Skin epidermis (tissue), 12 donors: ENCODE measurements around the gene PARD3.
"Not testable (repeated sequence)": the region's sequence is repeated elsewhere in the genome, so short reads cannot be mapped to it uniquely, and the experiment has no call there.

ENCODE experiments used
- H3K27ac ChIP-seq, 21 experiments: fragments of 200-600 bp; sonication (generic) in 11 of 21; one replicate each; pipeline ENCODE4 v1.5.0; 2020; ENCODE audit warnings: mild to moderate bottlenecking in 3 of 21, inconsistent platforms in 2 of 21, moderate library complexity in 2 of 21
- H3K4me3 ChIP-seq, 7 experiments: fragments of 200-600 bp; sonication (generic) in 2 of 7; one replicate each; pipeline ENCODE4 v1.5.0; 2020; ENCODE audit warnings: inconsistent platforms in 2 of 7, mild to moderate bottlenecking in 2 of 7, moderate library complexity in 1 of 7

The PARD3 gene

DNA sequence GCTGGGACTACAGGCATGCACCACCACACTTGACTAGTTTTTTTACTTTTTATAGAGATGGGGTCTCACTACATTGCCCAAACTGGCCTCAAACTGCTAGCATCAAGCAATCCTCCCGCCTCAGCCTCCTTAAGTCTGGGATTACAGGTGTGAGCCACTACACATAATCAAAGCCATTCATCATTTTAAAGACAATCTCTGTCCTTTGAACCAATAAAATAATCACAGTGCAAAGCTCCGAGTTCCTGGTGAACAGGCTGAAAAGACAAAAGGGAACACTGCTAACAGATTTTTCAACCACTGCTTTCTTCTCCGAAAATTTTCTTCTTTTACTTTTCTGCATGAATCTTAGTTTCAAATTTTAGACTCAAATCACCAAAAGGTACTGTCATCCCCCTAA, 58.5 kb downstream of the PARD3 start:
- Histone ChIP-seq H3K4me3 (no peak overlapping the region), H3K27ac (no peak overlapping the region)

DNA sequence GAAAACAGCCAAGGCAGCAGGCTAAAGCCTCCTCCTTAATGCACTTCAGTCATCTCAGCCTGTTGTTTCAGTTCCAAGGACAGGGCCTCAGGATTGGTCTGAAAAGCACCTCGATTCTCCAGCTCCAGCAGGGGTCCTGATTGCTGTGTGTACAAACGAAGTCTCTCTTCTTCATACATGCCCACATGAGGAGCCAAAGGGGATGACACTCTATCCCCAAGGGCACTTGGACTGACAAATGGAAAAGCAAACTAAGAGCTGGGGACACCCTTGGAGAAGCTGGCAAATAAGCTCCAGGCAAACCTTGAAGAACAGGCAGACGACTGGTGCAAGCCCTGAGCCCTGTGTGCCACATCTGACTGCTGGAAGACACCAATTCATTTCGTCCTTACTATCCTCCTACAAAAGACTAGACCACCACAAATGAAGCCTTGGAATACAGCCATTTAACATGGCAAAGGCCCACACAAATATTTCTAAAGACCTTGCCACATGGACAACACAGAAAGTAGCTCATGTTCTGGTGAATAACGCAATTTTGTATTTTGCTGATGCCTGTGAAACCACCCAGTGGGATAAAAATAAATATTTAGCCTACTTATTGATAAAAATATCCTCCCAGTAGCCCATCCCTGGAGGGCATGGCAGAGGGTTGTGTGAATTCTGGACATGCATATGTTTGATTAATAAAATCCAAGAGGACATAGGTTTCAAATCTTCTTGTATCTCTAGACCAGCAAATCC, 61.9 kb downstream of the PARD3 start:
- Histone ChIP-seq H3K27ac (peak overlapping the region in 2 of 21 experiments; percentile 34 to 44), H3K4me3 (no peak overlapping the region)

DNA sequence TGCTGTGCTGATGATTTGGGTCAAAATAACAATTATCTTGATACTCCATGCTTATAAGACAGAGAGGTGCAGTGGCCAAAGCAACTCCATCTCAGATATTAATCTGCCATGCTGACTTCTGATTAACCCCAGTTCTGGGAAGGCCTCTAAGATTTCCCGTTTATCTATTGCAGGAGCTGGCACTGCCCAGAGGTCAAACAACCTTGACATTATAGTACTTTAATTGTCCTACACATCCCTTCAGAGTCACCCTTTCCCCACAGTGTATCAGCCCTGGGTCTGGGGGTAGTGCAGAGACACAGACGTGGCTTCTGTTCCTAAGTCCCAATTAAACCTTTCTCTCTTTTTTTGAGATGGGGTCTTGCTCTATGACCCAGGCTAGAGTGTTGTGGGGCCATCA, 63.8 kb downstream of the PARD3 start:
- H3K4me3 ChIP-seq: no peak overlapping the region
- H3K27ac ChIP-seq: no peak overlapping the region

DNA sequence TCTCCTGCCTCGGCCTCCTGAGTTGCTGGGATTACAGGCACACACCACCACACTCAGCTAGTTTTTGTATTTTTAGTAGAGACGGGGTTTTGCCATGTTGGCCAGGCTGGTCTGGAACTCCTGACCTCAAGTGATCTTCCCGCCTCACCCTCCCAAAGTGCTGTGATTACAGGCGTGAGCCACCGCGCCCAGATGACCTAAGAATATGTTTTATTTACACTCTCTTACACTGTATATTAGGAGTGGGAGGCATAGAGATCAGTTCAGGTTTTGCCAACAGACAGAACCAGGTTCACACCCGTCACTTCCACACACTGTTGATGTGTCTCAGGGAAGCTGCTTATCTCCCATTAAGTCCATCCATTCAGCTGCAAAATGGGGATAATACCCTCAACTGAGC, 64.3 kb downstream of the PARD3 start:
- not testable (repeated sequence) for H3K27ac ChIP-seq, H3K4me3 ChIP-seq

DNA sequence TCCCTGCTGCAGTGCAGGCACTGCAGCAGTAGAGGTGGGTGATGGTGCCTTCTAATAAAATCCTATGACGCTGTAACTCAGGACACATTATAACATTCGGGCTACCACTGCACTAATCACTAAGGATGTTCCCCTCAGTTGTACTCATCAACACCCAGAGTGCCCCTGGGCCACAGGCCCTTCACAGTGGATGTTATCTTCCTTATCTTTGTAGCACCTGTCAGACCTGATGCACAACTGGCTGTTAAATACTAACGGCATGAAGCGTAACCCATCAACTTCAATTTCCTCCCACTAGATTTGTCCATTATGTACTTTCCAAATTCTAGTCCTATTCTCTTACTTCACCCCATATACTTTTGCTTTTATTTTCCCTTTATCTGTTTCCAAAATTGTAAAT, 66.3 kb downstream of the PARD3 start:
- Histone ChIP-seq H3K4me3 (no peak overlapping the region), H3K27ac (no peak overlapping the region)

DNA sequence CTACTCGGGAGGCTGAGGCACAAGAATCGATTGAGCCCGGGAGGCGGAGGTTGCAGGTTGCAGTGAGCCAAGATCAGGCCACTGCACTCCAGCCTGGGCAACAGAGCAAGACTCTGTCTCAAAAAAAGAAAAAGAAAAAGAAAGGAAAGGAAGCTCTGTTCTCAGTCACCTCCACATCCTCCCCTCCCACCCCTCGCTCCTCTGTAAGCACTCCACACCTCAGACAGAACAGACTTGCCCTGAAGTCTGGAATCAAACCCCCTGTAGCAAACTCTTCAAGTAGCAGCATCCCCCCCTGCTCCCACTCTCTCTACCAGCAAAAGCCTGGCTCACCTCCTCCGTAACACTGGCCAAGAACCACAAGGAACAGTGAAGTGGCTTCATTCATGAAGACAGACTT, 66.7 kb downstream of the PARD3 start:
- no peak overlapping the region for H3K4me3 ChIP-seq
- no peak overlapping the region for H3K27ac ChIP-seq

DNA sequence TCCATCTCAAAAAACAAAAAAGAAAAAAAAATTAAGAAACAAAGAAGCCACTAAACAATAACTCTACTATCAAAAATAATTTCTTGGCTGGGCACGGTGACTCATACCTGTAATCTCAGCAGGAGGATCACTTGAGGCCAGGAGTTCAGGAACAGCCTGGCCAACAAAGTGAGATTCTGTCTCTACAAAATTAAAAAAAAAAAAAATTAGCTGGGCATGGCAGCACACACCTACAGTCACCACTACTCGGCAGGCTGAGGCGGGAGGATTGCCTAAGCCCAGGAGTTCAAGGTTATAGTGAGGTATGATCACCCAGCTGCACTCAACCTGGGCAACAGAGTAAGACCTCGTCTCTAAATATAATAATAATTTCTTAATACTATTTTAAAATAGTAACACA, 69.0 kb downstream of the PARD3 start:
- no peak overlapping the region for H3K27ac ChIP-seq
- H3K4me3 ChIP-seq: no peak overlapping the region

DNA sequence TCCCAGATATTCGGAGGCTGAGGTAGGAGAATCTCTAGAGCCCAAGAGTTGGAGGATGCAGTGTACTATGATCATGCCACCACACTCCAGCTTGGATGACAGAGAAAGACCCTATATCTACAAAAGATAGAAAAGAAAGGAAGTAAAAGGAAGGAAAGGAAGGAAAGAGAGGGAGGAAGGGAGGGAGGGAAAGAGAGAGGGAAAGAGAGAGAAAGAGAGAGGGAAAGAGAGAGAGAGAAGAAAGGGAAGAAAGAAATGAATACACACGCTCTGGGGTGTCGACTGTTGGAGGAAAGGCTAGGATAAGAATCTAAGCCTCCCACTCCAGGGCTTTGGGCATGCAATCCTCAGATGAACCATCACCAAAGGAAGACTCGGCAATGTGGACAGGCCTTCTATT, 69.9 kb downstream of the PARD3 start:
- Histone ChIP-seq H3K4me3 (no peak overlapping the region), H3K27ac (no peak overlapping the region)

DNA sequence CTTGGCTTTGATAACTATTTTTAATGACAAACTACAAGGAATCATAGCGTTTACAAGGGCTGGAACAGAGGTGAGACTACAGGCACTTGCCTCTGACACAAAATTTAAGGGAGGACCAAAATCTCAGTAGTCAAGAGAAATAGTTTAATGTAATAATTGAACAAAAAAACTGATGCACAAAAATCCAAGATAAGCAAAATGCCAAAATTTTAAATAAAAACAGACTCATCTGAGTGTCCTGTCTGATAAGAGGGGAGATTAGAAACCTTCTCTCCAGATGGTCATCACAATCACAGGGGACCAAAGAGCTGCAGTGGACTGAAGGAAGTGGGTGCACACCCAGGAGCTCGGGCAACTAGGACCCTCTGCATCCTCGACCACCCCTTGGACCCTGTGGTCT, 70.5 kb downstream of the PARD3 start:
- Histone ChIP-seq H3K4me3 (no peak overlapping the region), H3K27ac (peak overlapping the region in 7 of 21 experiments; percentile 3 to 76 (median 28))

DNA sequence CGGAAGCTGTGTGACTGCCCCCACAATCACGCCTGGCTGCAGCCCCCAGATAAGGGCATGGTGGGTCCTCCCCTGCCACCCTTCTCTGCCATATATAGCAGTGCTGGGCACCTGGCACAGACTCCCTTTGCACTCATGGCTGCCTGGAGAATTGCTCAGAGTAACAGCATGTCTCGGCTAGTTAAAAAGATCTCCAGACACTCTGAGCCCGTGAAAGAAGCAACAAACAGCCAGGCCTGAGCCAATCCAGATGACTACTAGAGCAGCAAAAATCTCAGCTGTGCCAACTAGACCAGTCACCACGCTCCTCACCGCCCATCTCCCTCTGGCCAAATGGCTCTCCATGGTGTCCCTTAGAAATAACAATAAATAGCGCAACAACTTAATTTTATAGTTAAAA, 71.3 kb downstream of the PARD3 start:
- Histone ChIP-seq H3K4me3 (no peak overlapping the region), H3K27ac (peak overlapping the region in 15 of 21 experiments; percentile 10 to 76 (median 42))

DNA sequence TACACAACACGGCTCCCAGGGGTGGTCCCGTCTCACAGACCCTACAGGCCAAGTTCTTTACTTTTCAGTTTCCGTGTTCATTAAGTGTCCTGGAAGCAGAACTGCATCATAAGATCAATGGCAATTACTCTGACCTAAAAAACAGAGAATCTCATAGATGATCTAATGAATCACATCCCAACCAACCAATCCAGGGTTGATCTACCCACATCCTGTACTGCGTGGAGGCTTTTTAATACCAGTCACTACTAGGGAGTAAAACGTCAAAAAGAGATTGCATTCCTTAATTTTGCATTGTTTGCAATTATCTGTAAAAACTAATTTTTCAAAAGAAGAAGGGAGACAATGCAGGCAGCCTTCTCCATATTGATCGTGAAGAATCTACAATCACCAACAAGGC, 72.6 kb downstream of the PARD3 start:
- H3K27ac ChIP-seq: peak overlapping the region in 3 of 21 experiments; percentile 36 to 57 (median 47)
- no peak overlapping the region for H3K4me3 ChIP-seq

DNA sequence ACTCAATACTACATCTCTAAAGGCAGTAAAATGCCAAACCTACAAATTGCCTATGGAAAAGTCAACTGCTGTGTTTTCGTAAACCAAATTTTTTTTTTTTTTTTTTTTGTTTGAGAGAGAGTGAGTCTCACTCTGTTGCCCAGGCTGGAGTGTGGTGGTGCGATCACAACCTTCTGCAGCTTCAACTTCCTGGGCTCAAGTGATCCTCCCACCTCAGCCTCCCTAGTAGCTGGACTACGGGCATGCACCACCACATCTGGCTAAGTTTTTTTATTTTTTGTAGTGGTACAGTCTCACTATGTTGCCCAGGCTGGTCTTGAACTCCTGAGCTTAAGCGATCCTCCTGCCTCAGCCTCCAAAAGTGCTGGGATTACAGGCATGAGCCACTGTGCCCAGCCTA, 74.0 kb downstream of the PARD3 start:
- not testable (repeated sequence) for H3K27ac ChIP-seq, H3K4me3 ChIP-seq

DNA sequence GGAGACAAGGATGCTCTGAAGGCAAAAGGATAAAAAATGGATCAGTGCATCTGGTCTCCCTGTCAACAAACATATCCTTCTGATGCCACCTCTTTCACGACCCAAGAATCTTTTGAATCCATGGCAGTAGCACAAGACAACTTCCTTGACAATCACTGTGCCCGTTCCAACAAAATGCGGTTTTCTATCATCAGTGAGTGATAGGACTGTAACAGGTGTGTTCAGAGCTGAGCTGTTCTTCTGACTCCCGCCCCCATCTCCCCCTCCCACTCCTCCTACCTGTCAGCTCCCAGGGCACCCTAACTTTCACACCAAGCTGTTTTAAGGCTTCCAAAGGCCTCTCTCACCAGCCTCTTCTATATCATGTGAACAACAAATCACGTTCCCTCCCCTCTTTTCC, 74.8 kb downstream of the PARD3 start:
- H3K27ac ChIP-seq: peak overlapping the region in 7 of 21 experiments; percentile 6 to 49 (median 26)
- no peak overlapping the region for H3K4me3 ChIP-seq

DNA sequence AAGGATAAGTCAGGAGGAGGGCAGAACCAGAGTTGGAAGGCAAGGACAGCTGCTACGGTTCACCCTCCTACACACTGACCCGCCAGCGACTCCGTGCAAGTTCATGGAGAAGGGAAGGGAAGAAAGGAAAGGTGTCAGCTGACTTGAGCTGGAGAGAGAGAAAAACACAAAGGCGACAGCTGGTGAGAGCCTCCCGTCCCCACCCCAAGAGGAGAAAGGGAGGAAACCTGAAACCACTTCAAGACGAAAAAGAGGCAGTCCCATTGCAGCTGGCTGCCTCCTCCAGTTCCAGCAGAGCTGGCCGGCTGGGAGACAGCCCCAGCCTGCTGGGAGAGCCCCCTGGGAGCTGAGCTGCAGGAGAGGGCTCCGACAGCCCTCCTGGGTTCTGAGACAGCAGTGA, 75.2 kb downstream of the PARD3 start:
- H3K27ac ChIP-seq: peak overlapping the region in 8 of 21 experiments; percentile 6 to 49 (median 22)
- no peak overlapping the region for H3K4me3 ChIP-seq

DNA sequence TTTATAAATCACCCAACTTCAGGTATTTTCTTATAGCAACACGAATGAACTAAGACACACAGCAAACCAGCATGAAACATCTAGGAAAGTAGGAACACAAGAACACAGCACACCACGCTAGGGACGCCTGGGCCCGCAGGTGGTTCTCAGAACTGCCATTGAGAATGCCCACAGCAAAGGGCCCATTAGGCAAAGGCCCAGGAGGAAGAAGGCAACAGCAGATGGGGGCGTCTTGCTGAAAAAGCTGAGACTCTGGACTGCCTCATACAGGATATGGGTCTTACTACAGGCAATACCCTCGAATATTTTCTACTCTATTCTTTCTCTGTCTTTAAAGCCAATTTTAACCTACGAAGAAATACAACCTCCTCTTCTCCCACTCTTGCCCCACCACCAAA, 77.3 kb downstream of the PARD3 start:
- Histone ChIP-seq H3K27ac (no peak overlapping the region), H3K4me3 (no peak overlapping the region)

DNA sequence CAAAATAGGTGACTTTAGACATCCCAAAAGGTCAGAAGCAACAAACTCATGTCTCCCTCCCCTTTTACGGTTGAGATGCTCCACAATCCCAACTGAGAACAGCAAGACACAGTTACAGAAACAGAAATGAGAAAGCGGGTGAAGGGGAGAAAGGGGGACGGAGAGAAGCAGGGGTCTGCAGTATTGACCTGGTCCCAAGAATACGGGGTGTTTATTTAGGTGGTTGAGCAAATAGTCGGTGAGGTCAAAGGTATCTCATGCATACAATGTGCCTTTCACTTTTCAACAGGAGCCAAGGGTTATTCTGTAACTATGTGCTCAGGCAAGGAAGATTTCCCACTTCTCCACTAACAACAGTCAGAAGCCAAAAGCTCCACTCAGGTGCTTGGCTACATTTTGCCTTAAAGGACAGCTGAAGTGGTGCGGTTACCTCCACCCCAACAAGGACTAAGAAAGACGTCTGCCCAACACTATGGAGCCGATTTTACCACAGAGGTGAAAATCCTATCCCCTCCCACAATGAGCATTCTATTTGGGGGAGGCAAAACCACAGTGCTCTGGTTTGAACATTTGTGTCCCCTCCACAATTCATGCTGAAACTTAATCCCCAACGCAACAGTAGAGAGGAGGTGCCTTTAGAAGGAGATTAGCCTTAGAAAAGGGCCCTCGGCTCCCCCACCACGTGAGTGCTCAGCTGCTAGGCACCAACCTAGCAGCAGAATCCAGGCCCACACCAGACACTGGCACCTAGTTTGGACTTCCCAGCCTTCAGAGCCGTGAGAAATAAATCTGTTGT, 77.9 kb downstream of the PARD3 start:
- H3K4me3 ChIP-seq: no peak overlapping the region
- no peak overlapping the region for H3K27ac ChIP-seq

DNA sequence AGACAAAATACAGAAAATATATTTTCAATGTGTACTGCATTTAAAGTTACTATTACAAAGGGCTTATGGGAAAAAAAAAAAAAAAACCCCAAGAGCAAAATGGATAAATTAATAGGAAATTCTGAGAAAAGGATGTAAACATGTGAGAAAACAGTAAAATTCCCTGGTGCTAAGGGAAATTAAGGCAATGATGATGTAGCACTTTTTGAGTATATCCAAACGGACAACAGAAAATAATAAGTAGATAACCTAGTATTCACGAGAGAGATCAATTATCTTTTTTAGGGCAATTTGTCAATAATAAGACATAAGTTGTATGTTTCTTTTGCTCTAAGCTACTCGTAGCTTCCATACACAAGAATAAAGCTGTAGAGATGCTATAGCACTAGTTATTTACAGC, 80.2 kb downstream of the PARD3 start:
- no peak overlapping the region for H3K27ac ChIP-seq
- H3K4me3 ChIP-seq: no peak overlapping the region

DNA sequence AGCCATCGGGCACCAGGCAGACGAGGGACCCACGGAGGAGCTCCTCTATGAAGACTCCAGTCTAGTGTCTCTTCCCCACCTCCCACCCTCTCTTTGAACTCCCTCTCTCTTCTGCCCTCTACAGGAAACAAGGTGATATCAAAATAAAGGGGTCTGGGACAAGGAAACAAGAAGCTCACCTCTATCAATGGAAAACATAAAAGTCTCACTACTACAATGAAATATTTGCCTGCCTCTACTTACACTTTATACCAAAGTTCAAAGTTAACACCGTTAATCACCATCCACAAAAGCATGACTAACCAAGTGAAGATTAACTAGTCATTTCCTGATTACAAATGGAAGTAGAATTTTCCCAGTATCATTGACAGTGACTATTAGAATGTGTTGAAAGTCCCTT, 82.2 kb downstream of the PARD3 start:
- no peak overlapping the region for H3K4me3 ChIP-seq
- H3K27ac ChIP-seq: no peak overlapping the region

DNA sequence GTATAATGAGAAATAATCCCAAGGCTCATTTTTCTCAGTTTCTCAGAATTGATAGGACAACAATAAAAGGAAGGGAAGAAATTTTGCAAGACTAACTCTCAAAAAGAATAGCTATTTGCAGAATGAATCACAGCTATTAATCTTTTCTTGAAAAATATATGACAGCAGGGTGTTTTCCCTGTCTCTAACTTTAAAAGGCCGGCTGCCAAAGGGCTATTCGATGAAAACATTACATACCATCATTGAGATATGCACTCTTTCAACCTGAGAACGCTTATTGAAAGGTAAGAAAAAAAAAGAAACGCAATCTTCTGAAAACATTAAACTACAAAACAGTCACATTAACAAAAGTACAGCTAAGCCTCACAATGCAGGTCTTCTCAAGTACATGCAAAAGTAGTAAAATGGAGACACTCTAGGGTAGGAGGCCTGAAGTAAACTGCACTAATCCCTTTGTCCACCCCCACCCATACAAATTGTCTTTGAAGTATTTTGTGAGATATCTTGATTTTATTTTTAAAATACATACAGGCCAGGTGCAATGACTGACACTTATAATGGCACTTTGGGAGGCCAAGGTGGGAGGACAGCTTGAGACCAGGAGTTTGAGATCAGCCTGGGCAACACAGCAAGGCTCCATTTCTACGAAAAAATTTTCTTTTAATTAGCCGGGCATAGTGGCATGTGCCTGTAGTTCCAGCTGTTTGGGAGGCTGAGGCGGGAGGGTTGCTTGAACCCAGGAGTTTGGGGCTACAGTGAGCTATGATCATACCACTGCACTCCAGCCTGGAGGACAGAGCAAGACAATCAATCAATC, 83.0 kb downstream of the PARD3 start:
- H3K27ac ChIP-seq: peak overlapping the region in 1 of 21 experiments; percentile 17

DNA sequence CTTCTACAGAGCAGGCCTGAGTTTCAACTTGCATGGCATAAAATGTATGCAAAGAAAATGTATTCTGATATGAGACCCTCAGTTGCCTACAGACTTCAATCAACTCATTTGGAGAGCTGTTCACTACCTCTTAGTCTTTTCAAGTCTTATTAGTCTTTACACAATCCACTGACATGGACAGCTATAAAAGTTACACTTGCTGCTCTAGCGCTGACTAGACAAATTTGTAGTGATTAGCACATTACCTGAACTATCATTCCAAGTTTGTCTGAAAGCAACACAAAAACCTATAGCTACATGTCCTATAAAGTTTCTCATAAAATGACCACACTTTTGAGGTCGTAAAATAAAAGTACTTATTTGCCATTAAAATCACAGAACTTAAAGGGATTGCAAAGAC, 83.9 kb downstream of the PARD3 start:
- Histone ChIP-seq H3K27ac (no peak overlapping the region), H3K4me3 (no peak overlapping the region)

More for the DNA sequence above, 83.0 kb downstream of the PARD3 start:
- no peak overlapping the region for H3K4me3 ChIP-seq
